BE2C (cell line): ENCODE data around the gene VBP1.
A peak's percentile ranks its signal among the peaks of the same experiment; 100 is the strongest.
"Not testable (repeated sequence)": the region's sequence is repeated elsewhere in the genome, so short reads cannot be mapped to it uniquely, and the experiment has no call there.

Experiments
- DNase-seq: peaks from one replicate; pipeline ENCODE4 v3.0.0-alpha.2; 2020
- H3K27me3 ChIP-seq: fragments of 250-450 bp; sonication (Bioruptor Pico); 2 replicates; pipeline ENCODE4 v1.5.1; 2020; ENCODE audit warnings: mild to moderate bottlenecking
- H3K36me3 ChIP-seq: fragments of 250-450 bp; sonication (Bioruptor Pico); 2 replicates; pipeline ENCODE4 v1.5.1; 2020; ENCODE audit warnings: mild to moderate bottlenecking
- H3K4me1 ChIP-seq: fragments of 250-450 bp; sonication (Bioruptor Pico); 2 replicates; pipeline ENCODE4 v1.5.1; 2020
- H3K4me3 ChIP-seq: 2 replicates; pipeline ENCODE4 v1.5.1; 2011; ENCODE audit warnings: low read depth, low read length
- H3K9me3 ChIP-seq: fragments of 250-450 bp; sonication (Bioruptor Pico); 2 replicates; pipeline ENCODE4 v1.5.1; 2020
- CTCF ChIP-seq: IDR thresholded peaks from 2 replicates; pipeline ENCODE4 v1.5.1; 2012; ENCODE audit warnings: mild to moderate bottlenecking, low read depth, low read length

The VBP1 gene

GRCh38 chrX:155215443-155216178 is 649 bp upstream of the VBP1 start:
- H3K36me3 ChIP-seq = peaks cover 4% of the 10 kb centered on the region; the same call in 1 of the 2 replicates
- no peaks in the 10 kb centered on the region for H3K4me1 ChIP-seq
- peak overlapping the region; percentile 92 for H3K4me3 ChIP-seq
- H3K9me3 ChIP-seq = no peaks in the 10 kb centered on the region
- no peak for TF ChIP-seq CTCF
- no peaks in the 10 kb centered on the region for H3K27me3 ChIP-seq
- DNase-seq = no peak

DNA sequence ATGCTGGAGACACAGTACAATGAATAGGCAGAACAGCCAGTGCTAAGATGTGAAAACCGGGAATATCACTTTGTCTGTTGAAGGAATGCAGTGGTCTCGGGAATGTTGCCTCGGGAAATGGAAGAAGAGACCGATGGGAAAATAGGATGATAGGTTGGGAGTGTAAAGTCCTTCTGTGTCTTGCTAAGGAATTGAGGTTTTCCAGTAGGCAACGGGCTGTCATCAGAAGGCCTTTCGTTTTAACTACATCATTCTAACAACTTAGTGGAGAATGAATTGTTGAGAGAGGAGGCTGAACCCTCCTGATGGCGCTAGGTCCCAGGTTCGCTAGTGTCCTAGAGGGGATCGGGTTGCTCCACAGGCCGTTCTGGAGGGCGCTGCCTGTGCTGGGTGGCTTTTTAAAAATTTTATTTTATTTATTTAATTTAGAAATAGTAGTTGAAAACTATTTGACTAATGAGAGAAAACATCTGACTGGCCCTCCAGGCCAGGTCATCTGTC is 730 bp downstream of the VBP1 start:
- peak; percentile 5 for DNase-seq
- Histone ChIP-seq H3K27me3 (no peaks in the 10 kb centered on the region), H3K9me3 (no peaks in the 10 kb centered on the region), H3K4me1 (no peaks in the 10 kb centered on the region), H3K4me3 (peak overlapping the region; percentile 92), H3K36me3 (peaks cover 12% of the 10 kb centered on the region)
- TF ChIP-seq CTCF = no peak

- DNase-seq = no peak
- TF ChIP-seq CTCF = no peak
- peaks cover 14% of the 10 kb centered on the region for H3K36me3 ChIP-seq
- no peaks in the 10 kb centered on the region for H3K9me3 ChIP-seq
- no peak overlapping the region for H3K4me3 ChIP-seq
- no peaks in the 10 kb centered on the region for H3K4me1 ChIP-seq
- H3K27me3 ChIP-seq = no peaks in the 10 kb centered on the region
These were observed 2.5 kb downstream of the VBP1 start for GRCh38 chrX:155218777-155219176.

DNA sequence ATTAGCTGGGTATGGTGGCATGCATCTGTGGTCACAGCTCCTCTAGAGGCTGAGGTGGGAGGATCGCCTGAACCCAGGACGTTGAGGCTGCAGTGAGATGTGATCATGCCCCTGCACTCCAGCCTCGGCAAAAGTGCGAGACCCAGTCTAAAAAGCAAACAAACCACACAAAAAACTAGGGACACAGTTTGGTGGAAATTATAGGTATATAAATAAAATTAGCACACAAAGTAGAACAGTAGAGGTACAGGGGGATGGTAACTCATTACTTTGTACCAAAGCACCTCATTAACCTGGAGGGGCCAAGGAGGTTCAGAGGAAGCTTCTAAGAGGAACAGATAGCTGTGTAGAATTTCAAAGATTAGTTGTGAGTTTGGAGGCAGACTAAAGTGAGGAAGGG is 5.1 kb downstream of the VBP1 start:
- Histone ChIP-seq H3K4me1 (no peaks in the 10 kb centered on the region), H3K36me3 (peaks cover 14% of the 10 kb centered on the region), H3K27me3 (no peaks in the 10 kb centered on the region), H3K4me3 (no peak overlapping the region), H3K9me3 (no peaks in the 10 kb centered on the region)
- TF ChIP-seq CTCF = no peak
- no peak for DNase-seq

DNA sequence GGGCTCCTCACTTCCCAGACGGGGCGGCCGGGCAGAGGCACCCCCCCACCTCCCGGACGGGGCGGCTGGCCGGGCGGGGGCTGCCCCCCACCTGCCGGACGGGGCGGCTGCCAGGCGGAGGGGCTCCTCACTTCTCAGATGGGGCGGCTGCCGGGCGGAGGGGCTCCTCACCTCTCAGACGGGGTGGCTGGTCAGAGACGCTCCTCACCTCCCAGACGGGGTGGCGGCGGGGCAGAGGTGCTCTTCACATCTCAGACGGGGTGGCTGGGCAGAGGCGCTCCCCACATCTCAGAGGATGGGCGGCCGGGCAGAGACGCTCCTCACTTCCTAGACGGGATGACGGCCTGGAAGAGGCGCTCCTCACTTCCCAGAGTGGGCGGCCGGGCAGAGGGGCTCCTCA is 7.5 kb downstream of the VBP1 start:
- not testable (repeated sequence) for DNase-seq, H3K4me1 ChIP-seq, H3K4me3 ChIP-seq, H3K9me3 ChIP-seq, H3K27me3 ChIP-seq
- peaks cover 24% of the 10 kb centered on the region for H3K36me3 ChIP-seq

DNA sequence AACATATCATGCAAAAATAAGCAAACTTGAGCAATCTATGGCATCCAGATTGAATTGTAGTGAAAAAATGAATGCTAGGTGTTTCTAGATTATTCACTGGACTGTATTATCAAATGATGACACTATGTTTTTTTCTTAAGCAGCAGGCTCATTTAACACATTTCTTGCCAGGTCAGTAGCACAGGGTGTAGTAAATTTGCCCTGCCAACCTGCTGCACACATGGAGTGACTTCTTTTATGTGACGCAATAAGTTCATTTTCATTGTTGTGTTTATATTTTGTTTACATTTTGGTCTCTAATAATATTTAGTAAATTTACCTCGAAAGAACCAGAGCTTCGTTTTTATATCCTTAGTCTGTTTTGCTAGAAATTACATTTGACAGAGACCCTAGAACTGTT is 9.5 kb downstream of the VBP1 start:
- no peak for DNase-seq
- no peaks in the 10 kb centered on the region for H3K9me3 ChIP-seq
- H3K36me3 ChIP-seq = peaks cover 23% of the 10 kb centered on the region
- H3K4me1 ChIP-seq = no peaks in the 10 kb centered on the region
- no peaks in the 10 kb centered on the region for H3K27me3 ChIP-seq
- H3K4me3 ChIP-seq = no peak overlapping the region
- TF ChIP-seq CTCF = no peak
